ENCODE data around the gene ADPRM.
"Not testable (repeated sequence)": the region's sequence is repeated elsewhere in the genome, so short reads cannot be mapped to it uniquely, and the experiment has no call there.

GRCh38 chr17:10695875-10696407, 1.5 kb upstream of the ADPRM start:
- not testable (repeated sequence) for TF ChIP-seq CTCF (conservative IDR thresholded peaks at IDR 0.05 in 1 of 2, IDR thresholded peaks at IDR 0.05 in 1 of 2; ENCODE audit: low read depth in 1 of 2, low read length in 2 of 2); EZH2 (IDR thresholded peaks at IDR 0.05; ENCODE audit: low read length, missing control alignments)
